Bronchus fibroblast of lung (primary cell): ENCODE measurements around the gene ARL13A. TPM values are rescaled to one million over a fixed set of nuclear protein-coding genes. Genes with fewer than 3 reads are reported as not detected.

ENCODE experiments used
- total RNA-seq: library from RNA; depleted of rRNA; stranded (reverse); fragments of >200 nt; gene quantifications from 2 replicates; pipeline ENCODE4 v1.2.3, GENCODE V29; 2015

ARL13A gene
- not detected in 2 replicates for total RNA-seq

GRCh38 chrX:100969408-100969807 lies at the start of gene ARL13A:
TSS of gene ARL13A (plus strand) at chrX:100969708. CDS start at chrX:100973690, 3,982 bp downstream.

DNA sequence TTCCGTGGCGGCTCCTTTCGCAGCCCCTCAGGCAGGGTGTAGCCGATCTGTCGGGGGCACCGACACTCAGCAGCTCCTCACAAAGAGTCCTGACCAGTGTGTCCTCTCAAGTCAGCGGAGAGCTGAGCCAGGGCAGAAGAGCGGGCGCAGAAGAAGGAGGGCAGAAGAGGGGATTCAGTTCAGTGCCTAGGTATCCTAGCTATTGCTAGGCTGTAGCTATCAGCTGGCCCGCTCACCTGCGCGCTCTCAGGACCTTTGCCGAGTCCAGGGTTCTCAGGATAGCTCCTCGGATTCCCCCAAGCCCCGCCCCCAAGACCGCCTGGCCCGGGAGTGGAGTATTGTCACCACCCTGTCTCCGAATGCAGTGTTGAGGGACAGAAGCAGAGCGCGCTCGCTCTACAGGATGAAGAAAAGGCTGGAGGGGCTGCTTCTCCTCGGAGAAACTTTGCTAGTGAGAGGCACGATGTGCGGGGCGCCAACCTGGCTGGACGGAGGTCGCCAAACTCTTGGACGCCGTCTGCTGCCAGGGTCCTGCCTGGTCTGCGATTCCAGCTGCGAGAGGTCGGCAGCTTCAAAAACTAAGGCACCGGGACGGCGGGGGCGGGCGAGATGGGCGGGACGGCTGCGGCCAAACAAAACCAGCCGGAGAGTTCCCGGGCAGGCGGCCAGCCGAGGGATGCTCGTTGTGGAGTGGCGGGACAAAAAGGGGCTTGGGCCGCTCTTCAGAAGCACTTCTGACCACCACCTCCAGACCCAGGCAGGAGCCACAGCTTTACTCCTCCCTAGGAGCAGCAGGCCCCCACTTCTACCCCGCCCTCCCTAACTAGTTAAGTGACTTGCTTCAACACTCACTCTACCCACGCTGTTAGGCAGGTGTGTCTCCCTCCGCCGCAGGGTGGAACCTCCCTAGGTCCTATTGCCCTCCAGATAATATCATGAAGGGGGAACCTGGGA lies 40.6 kb upstream of the ARL13A start, which contains the start of gene XKRX:
Gene XKRX (minus strand): TSS at position 258 of the 954 bp plus-strand sequence. CDS start 613 bp downstream, outside the sequence.

Other genes with a start within 250 kb of the ARL13A start
- 3.5 and 3.6 TPM in 2 replicates for gene SYTL4, start 237.6 kb upstream of the ARL13A start, total RNA-seq
- 22.5 and 23.9 TPM in 2 replicates for gene CSTF2, start 149.3 kb upstream of the ARL13A start, total RNA-seq
- gene NOX1, start 95.3 kb upstream of the ARL13A start, total RNA-seq = not detected in 2 replicates
- gene XKRX, start 40.8 kb upstream of the ARL13A start, total RNA-seq = under 0.01 TPM in 2 replicates
- gene TRMT2B, start 82.4 kb downstream of the ARL13A start, total RNA-seq = 8.3 and 8.7 TPM in 2 replicates
- gene TMEM35A, start 109.2 kb downstream of the ARL13A start, total RNA-seq = 5.5 and 6.1 TPM in 2 replicates
- 20.2 and 35.3 TPM in 2 replicates for gene CENPI, start 128.5 kb downstream of the ARL13A start, total RNA-seq